Heart left ventricle (tissue), 16 donors: ENCODE measurements around the gene BTBD8. TPM values are rescaled to one million over a fixed set of nuclear protein-coding genes. Genes with fewer than 3 reads are reported as not detected.
A peak's percentile ranks its signal among the peaks of the same experiment; 100 is the strongest.

ENCODE experiments used
- ATAC-seq, 4 donors: fragments of 200-7000 bp; cut with Tn5 transposase; one replicate each; pipeline ENCODE4 v1.9.1; 2020 to 2022; ENCODE audit warnings: moderate library complexity in 4 of 4, mild to moderate bottlenecking in 3 of 4, moderate number of reproducible peaks in 1 of 4
- DNase-seq, 5 donors: peaks; one replicate each; pipeline ENCODE4 v3.0.0-alpha.2; 2020
- H3K27ac ChIP-seq, 12 donors: fragments of 200-600 bp; sonication (generic) in 4 of 12; one replicate each; pipeline versions ENCODE4 v1.5.0 to v1.8.0; 2016 to 2022; ENCODE audit warnings: mild to moderate bottlenecking in 2 of 12
- H3K27me3 ChIP-seq, 9 donors: fragments of 200-600 bp; sonication (generic) in 2 of 9; one replicate each; pipeline versions ENCODE4 v1.5.1 to v1.8.0; 2016 to 2022; ENCODE audit warnings: mild to moderate bottlenecking in 3 of 9
- H3K36me3 ChIP-seq, 9 donors: fragments of 200-600 bp; sonication (generic) in 2 of 9; one replicate each; pipeline versions ENCODE4 v1.5.0 to v1.8.0; 2018 to 2022; ENCODE audit warnings: mild to moderate bottlenecking in 2 of 9
- H3K4me1 ChIP-seq, 12 donors: fragments of 200-600 bp; sonication (generic) in 4 of 12; one replicate each; pipeline versions ENCODE4 v1.5.0 to v1.8.0; 2016 to 2022; ENCODE audit warnings: mild to moderate bottlenecking in 3 of 12
- H3K4me3 ChIP-seq, 12 donors: fragments of 200-600 bp; sonication (generic) in 4 of 12; one replicate each; pipeline versions ENCODE4 v1.5.0 to v1.8.0; 2017 to 2022; ENCODE audit warnings: mild to moderate bottlenecking in 9 of 12, moderate library complexity in 4 of 12
- H3K9me3 ChIP-seq, 12 donors: fragments of 200-600 bp; sonication (generic) in 4 of 12; one replicate each; pipeline versions ENCODE4 v1.5.0 to v1.8.0; 2016 to 2022; ENCODE audit warnings: mild to moderate bottlenecking in 1 of 12
- CTCF ChIP-seq, 12 donors: fragments of 200-600 bp; sonication (generic) in 4 of 12; IDR thresholded peaks; one replicate each; pipeline versions ENCODE4 v1.5.0 to v1.8.0; 2018 to 2022; ENCODE audit warnings: antibody characterized with exemption in 12 of 12, mild to moderate bottlenecking in 5 of 12
- POLR2A ChIP-seq, 2 donors: fragments of 450-650 bp; IDR thresholded peaks; one replicate each; pipeline ENCODE4 v1.6.1; 2017; ENCODE audit warnings: antibody characterized with exemption in 2 of 2, mild to moderate bottlenecking in 2 of 2, moderate library complexity in 2 of 2
- WGBS, 4 donors: extraction: QIAGEN DNeasy Blood & Tissue Kit in 2 of 4; methylation state at CpG; one replicate each; pipeline versions ENCODE4 v1.1.5 to v1.1.7; 2013 to 2018; 5-methylcytosine and 5-hydroxymethylcytosine counted together
- intact Hi-C, 10 donors: fragments of 100-400 bp; cut with DNase I; formaldehyde crosslinking; loops; one replicate each; pipeline versions ENCODE4 v1.11.1 to v1.14.2; 2022
- polyA plus RNA-seq, 2 donors: library from polyadenylated mRNA; stranded (reverse); fragments of 200-250 nt; gene quantifications; one replicate each; pipeline ENCODE4 v1.2.3, GENCODE V29; 2013
- total RNA-seq, 9 donors: library from RNA; depleted of rRNA in 2 of 9; stranded (reverse); fragments of >200 nt in 2 of 9; fragmentation: NEBNext Ultra II Directional in 3 of 9; extraction: Animal tissue kit (Norgen Biotek cat#: 25700) in 3 of 9; gene quantifications; one replicate each; pipeline versions ENCODE4 v1.1.0 to v1.2.4, GENCODE V29; 2016 to 2023
- donor health status: ischemic (EF 13 %, LVEDD 7.1; RV severe dilation, severe dysfunction).
- donor health status: healthy with polysubstance abuse.
- donor health status: DM: no; HTN: yes; CAD: no.
- donor health status: DM: no; HTN: no; CAD: no.
- donor health status: ischemic (EF 25% LVEDD 6.9; RV normal size, moderate dysfunction).
- donor health status: ischemic (EF 25% LVEDD 5.7; RV mildly dilated, moderate dysfunction).
- donor health status: healthy.
- donor health status: DM: yes; HTN: yes; CAD: no.
- donor health status: ischemic (EF 35%, LVEDD 5.7; RV mildly dilated, moderate dysfunction).
- donor health status: nonischemic (EF 11% LVEDD 7.7; RV severe dilation, severe dysfunction).
- donor health status: DM: yes; HTN: yes; CAD: no.
- donor health status: PGD.
- donor health status: ischemic (EF 29% LVEDD 5.4; RV normal size, mild dysfunction).
- donor health status: nonischemic (EF 23%, LVEDD 6.1; RV moderate dilation, normal function).

BTBD8 gene
- total and polyA plus RNA-seq, 11 donors = 0.67 to 7.7 (median 3.6) TPM

GRCh38 chr1:92118826-92119225, 38.7 kb downstream of the BTBD8 start:
- DNase-seq = no peak
- Histone ChIP-seq H3K36me3 (no peaks in the 10 kb centered on the region), H3K27me3 (no peaks in the 10 kb centered on the region), H3K9me3 (peaks cover 0 to 4% (median 0%) of the 10 kb centered on the region in 12 donors), H3K4me3 (no peak overlapping the region), H3K4me1 (no peaks in the 10 kb centered on the region), H3K27ac (no peak overlapping the region)
- WGBS, 4 donors = 68 to 79% (median 73%) methylated on average over 3 of the region's 3 CpGs
- TF ChIP-seq CTCF (IDR thresholded peaks at IDR 0.05) (no peak), POLR2A (IDR thresholded peaks at IDR 0.05) (no peak)
- intact Hi-C loops = no loop called here
- ATAC-seq = no peak

GRCh38 chr1:92123868-92124267, 43.7 kb downstream of the BTBD8 start:
- no peak for TF ChIP-seq POLR2A (IDR thresholded peaks at IDR 0.05)
- no peak for TF ChIP-seq CTCF (IDR thresholded peaks at IDR 0.05)
- Histone ChIP-seq H3K4me3 (no peak overlapping the region), H3K4me1 (peaks cover 0 to 6% (median 0%) of the 10 kb centered on the region in 12 donors), H3K27me3 (no peaks in the 10 kb centered on the region), H3K27ac (peak overlapping the region in 2 of 12 donors; percentile 18 to 19), H3K9me3 (peaks cover 0 to 4% (median 0%) of the 10 kb centered on the region in 12 donors), H3K36me3 (no peaks in the 10 kb centered on the region)
- intact Hi-C loops = no loop called here
- DNase-seq = no peak
- WGBS, 4 donors = 35 to 44% (median 39%) methylated on average over 3 of the region's 3 CpGs
- peak in 3 of 4 donors; percentile 9 to 34 (median 28) for ATAC-seq

GRCh38 chr1:92125204-92125603, 45.1 kb downstream of the BTBD8 start:
- intact Hi-C loops = no loop called here
- no peak for ATAC-seq
- H3K9me3 ChIP-seq = peaks cover 0 to 4% (median 0%) of the 10 kb centered on the region in 12 donors
- 60 to 74% (median 69%) methylated on average over 4 of the region's 4 CpGs for WGBS, 4 donors
- TF ChIP-seq CTCF (IDR thresholded peaks at IDR 0.05) (no peak), POLR2A (IDR thresholded peaks at IDR 0.05) (no peak)
- no peaks in the 10 kb centered on the region for H3K27me3 ChIP-seq
- peaks cover 0 to 7% (median 2%) of the 10 kb centered on the region in 9 donors for H3K36me3 ChIP-seq
- no peak for DNase-seq
- peaks cover 0 to 6% (median 0%) of the 10 kb centered on the region in 12 donors for H3K4me1 ChIP-seq
- H3K4me3 ChIP-seq = no peak overlapping the region
- no peak overlapping the region for H3K27ac ChIP-seq

GRCh38 chr1:92126088-92126487, 45.9 kb downstream of the BTBD8 start:
- Histone ChIP-seq H3K4me1 (peaks cover 0 to 6% (median 0%) of the 10 kb centered on the region in 12 donors), H3K4me3 (no peak overlapping the region), H3K9me3 (peaks cover 0 to 4% (median 0%) of the 10 kb centered on the region in 12 donors), H3K36me3 (peaks cover 0 to 13% (median 5%) of the 10 kb centered on the region in 9 donors), H3K27me3 (no peaks in the 10 kb centered on the region), H3K27ac (no peak overlapping the region)
- TF ChIP-seq POLR2A (IDR thresholded peaks at IDR 0.05) = no peak
- no peak for TF ChIP-seq CTCF (IDR thresholded peaks at IDR 0.05)
- intact Hi-C loops = no loop called here
- 82 to 88% (median 84%) methylated on average over 3 of the region's 3 CpGs for WGBS, 4 donors
- DNase-seq (no peak), ATAC-seq (no peak)
